Stomach (tissue), 4 donors: ENCODE results near the gene FOXP2.

Experiments used
- EP300 ChIP-seq: sonication (generic); formaldehyde crosslinking; IDR thresholded peaks from one replicate; pipeline ENCODE4 v1.6.1; 2017; ENCODE audit warnings: antibody characterized with exemption
- POLR2A ChIP-seq, 4 donors: fragments of 450-650 bp; IDR thresholded peaks; one replicate each; pipeline ENCODE4 v1.6.1; 2016; ENCODE audit warnings: antibody characterized with exemption in 4 of 4, control low read depth in 2 of 4, mild to moderate bottlenecking in 1 of 4, moderate library complexity in 1 of 4
- POLR2AphosphoS5 ChIP-seq, 3 donors: sonication (generic); formaldehyde crosslinking; IDR thresholded peaks; one replicate each; pipeline ENCODE4 v1.6.1; 2016; ENCODE audit warnings: antibody characterized with exemption in 3 of 3
- TF ChIP-seq, protein P1 (sequence below), 7 experiments: fragments of 450-650 bp in 4 of 7; fragments of 200-600 bp in 3 of 7; sonication (generic) in 3 of 7; IDR thresholded peaks; one replicate each; pipeline ENCODE4 v1.5.1; 2016 to 2019; ENCODE audit warnings: antibody characterized with exemption in 7 of 7, control low read depth in 2 of 7, mild to moderate bottlenecking in 1 of 7

DNA sequence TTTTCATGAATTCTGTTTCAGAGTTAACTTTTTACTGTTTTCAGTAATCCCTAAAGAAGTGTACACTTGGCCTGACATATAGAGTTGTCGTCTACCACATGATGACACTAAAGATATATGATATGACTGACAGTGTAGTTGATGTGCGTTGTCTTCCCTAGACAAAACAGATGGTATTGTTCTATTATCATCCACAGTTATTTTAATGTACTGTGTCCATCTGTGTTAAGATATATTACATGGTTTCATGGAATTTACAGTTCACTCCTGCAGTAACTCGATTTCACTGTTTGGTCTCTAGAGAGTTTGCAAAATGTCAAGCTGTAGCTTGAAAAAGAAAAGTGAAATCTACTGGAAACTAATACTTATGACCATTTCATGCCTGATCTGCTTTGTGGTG, 18.1 kb downstream of the FOXP2 start:
- TF ChIP-seq, protein P1, sequence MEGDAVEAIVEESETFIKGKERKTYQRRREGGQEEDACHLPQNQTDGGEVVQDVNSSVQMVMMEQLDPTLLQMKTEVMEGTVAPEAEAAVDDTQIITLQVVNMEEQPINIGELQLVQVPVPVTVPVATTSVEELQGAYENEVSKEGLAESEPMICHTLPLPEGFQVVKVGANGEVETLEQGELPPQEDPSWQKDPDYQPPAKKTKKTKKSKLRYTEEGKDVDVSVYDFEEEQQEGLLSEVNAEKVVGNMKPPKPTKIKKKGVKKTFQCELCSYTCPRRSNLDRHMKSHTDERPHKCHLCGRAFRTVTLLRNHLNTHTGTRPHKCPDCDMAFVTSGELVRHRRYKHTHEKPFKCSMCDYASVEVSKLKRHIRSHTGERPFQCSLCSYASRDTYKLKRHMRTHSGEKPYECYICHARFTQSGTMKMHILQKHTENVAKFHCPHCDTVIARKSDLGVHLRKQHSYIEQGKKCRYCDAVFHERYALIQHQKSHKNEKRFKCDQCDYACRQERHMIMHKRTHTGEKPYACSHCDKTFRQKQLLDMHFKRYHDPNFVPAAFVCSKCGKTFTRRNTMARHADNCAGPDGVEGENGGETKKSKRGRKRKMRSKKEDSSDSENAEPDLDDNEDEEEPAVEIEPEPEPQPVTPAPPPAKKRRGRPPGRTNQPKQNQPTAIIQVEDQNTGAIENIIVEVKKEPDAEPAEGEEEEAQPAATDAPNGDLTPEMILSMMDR (IDR thresholded peaks at IDR 0.05), result no peak
- no peak for TF ChIP-seq POLR2A (IDR thresholded peaks at IDR 0.05)
- no peak for TF ChIP-seq POLR2AphosphoS5 (IDR thresholded peaks at IDR 0.05)
- no peak for TF ChIP-seq EP300
